IPS-18a (cell line): ENCODE data around the gene FAM78B.

Source experiments
- H3K27ac ChIP-seq: one replicate; pipeline ENCODE4 v1.5.1; 2013; ENCODE audit warnings: low read length
- H3K27me3 ChIP-seq: one replicate; pipeline ENCODE4 v1.6.1; 2013; ENCODE audit warnings: mild to moderate bottlenecking, low read length; ENCODE audit not compliant: control insufficient read depth, insufficient read depth
- H3K36me3 ChIP-seq: one replicate; pipeline ENCODE4 v1.6.1; 2013; ENCODE audit warnings: low read depth, low read length; ENCODE audit not compliant: control insufficient read depth
- H3K4me1 ChIP-seq: one replicate; pipeline ENCODE4 v1.6.1; 2013; ENCODE audit warnings: low read depth, low read length; ENCODE audit not compliant: control insufficient read depth
- H3K4me3 ChIP-seq: one replicate; pipeline ENCODE4 v1.5.1; 2013; ENCODE audit warnings: low read length
- H3K9ac ChIP-seq: one replicate; pipeline ENCODE4 v1.6.1; 2013; ENCODE audit warnings: mild to moderate bottlenecking, low read length, moderate library complexity
- H3K9me3 ChIP-seq: one replicate; pipeline ENCODE4 v1.6.1; 2013; ENCODE audit warnings: low read depth, low read length; ENCODE audit not compliant: control insufficient read depth

FAM78B gene

GRCh38 chr1:166159656-166160055 lies 7.1 kb downstream of the FAM78B start:
- Histone ChIP-seq H3K4me3 (no peak overlapping the region), H3K27ac (no peak overlapping the region), H3K4me1 (peaks cover 2% of the 10 kb centered on the region), H3K27me3 (peaks cover 33% of the 10 kb centered on the region), H3K9me3 (no peaks in the 10 kb centered on the region), H3K36me3 (no peaks in the 10 kb centered on the region), H3K9ac (no peak overlapping the region)

- Histone ChIP-seq H3K4me1 (no peaks in the 10 kb centered on the region), H3K4me3 (no peak overlapping the region), H3K36me3 (no peaks in the 10 kb centered on the region), H3K9me3 (no peaks in the 10 kb centered on the region), H3K27ac (no peak overlapping the region), H3K9ac (no peak overlapping the region), H3K27me3 (peaks cover 3% of the 10 kb centered on the region)
Measured at GRCh38 chr1:166156674-166157073, 10.1 kb downstream of the FAM78B start.

- H3K4me3 ChIP-seq = no peak overlapping the region
- no peaks in the 10 kb centered on the region for H3K36me3 ChIP-seq
- no peak overlapping the region for H3K9ac ChIP-seq
- H3K27ac ChIP-seq = no peak overlapping the region
- H3K9me3 ChIP-seq = no peaks in the 10 kb centered on the region
- no peaks in the 10 kb centered on the region for H3K27me3 ChIP-seq
- no peaks in the 10 kb centered on the region for H3K4me1 ChIP-seq
Measured at GRCh38 chr1:166155108-166155507, 11.7 kb downstream of the FAM78B start.

- H3K27ac ChIP-seq = no peak overlapping the region
- H3K9me3 ChIP-seq = no peaks in the 10 kb centered on the region
- no peaks in the 10 kb centered on the region for H3K27me3 ChIP-seq
- H3K36me3 ChIP-seq = no peaks in the 10 kb centered on the region
- no peak overlapping the region for H3K4me3 ChIP-seq
- H3K9ac ChIP-seq = no peak overlapping the region
- no peaks in the 10 kb centered on the region for H3K4me1 ChIP-seq
Measured at GRCh38 chr1:166153525-166154314, 13.1 kb downstream of the FAM78B start.

- no peaks in the 10 kb centered on the region for H3K36me3 ChIP-seq
- H3K27me3 ChIP-seq = no peaks in the 10 kb centered on the region
- H3K27ac ChIP-seq = no peak overlapping the region
Measured at GRCh38 chr1:166152978-166153377, 13.8 kb downstream of the FAM78B start.

GRCh38 chr1:166151804-166152203 lies 15.0 kb downstream of the FAM78B start:
- H3K9me3 ChIP-seq = no peaks in the 10 kb centered on the region
- H3K4me3 ChIP-seq = no peak overlapping the region
- H3K4me1 ChIP-seq = no peaks in the 10 kb centered on the region
- H3K27me3 ChIP-seq = no peaks in the 10 kb centered on the region
- no peak overlapping the region for H3K27ac ChIP-seq
- H3K36me3 ChIP-seq = no peaks in the 10 kb centered on the region
- H3K9ac ChIP-seq = no peak overlapping the region

More at GRCh38 chr1:166152978-166153377, 13.8 kb downstream of the FAM78B start:
- H3K9ac ChIP-seq = no peak overlapping the region
- no peak overlapping the region for H3K4me3 ChIP-seq
- no peaks in the 10 kb centered on the region for H3K4me1 ChIP-seq
- no peaks in the 10 kb centered on the region for H3K9me3 ChIP-seq

- H3K27ac ChIP-seq = no peak overlapping the region
- no peaks in the 10 kb centered on the region for H3K27me3 ChIP-seq
- no peaks in the 10 kb centered on the region for H3K4me1 ChIP-seq
- no peaks in the 10 kb centered on the region for H3K9me3 ChIP-seq
- no peaks in the 10 kb centered on the region for H3K36me3 ChIP-seq
- no peak overlapping the region for H3K4me3 ChIP-seq
- H3K9ac ChIP-seq = no peak overlapping the region
Measured at GRCh38 chr1:166145499-166145898, 21.3 kb downstream of the FAM78B start.

- Histone ChIP-seq H3K27ac (no peak overlapping the region), H3K4me1 (no peaks in the 10 kb centered on the region), H3K36me3 (no peaks in the 10 kb centered on the region), H3K4me3 (no peak overlapping the region), H3K27me3 (no peaks in the 10 kb centered on the region), H3K9me3 (no peaks in the 10 kb centered on the region), H3K9ac (no peak overlapping the region)
Measured at GRCh38 chr1:166141969-166142368, 24.8 kb downstream of the FAM78B start.

- Histone ChIP-seq H3K36me3 (no peaks in the 10 kb centered on the region), H3K4me1 (no peaks in the 10 kb centered on the region), H3K9ac (no peak overlapping the region), H3K27ac (no peak overlapping the region), H3K9me3 (no peaks in the 10 kb centered on the region), H3K4me3 (no peak overlapping the region), H3K27me3 (no peaks in the 10 kb centered on the region)
Measured at GRCh38 chr1:166140251-166140650, 26.6 kb downstream of the FAM78B start.

GRCh38 chr1:166139735-166140134 lies 27.1 kb downstream of the FAM78B start:
- no peaks in the 10 kb centered on the region for H3K27me3 ChIP-seq
- H3K4me1 ChIP-seq = no peaks in the 10 kb centered on the region
- no peak overlapping the region for H3K27ac ChIP-seq
- no peak overlapping the region for H3K9ac ChIP-seq
- H3K9me3 ChIP-seq = no peaks in the 10 kb centered on the region
- H3K36me3 ChIP-seq = no peaks in the 10 kb centered on the region
- H3K4me3 ChIP-seq = no peak overlapping the region

DNA sequence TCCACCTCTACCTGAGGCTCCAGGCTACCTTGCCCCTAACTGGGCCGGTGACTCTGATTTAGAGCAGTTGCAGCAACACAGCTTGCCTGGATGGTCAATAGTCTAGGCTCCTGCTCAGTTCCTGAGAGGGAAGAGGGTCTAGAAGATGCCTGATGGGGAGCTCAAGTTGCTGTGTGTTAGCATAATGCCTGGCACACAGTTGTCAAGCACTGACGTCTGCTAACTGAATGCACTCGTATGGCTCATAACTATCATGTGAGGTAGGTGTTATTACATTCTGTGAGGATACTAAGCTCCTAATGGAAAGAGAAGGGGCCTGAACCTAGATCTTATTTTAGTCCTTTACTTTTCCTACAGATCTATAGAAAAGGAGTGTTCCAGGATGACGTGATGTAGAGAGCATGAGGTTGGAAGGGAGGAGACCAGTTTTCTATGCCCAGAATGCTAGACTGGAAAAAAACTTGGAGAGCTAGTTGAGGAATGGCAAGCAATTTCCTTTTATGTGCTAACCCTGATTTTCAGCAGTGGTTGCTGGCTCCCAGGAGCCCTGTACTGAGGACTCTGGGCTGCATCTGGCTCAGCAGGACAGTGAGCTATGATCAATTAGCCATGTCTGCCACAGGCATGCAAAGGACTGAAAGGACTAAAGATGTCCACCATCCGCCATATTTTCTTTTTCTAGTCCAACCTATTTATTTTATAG lies 30.0 kb downstream of the FAM78B start:
- H3K4me1 ChIP-seq = no peaks in the 10 kb centered on the region
- H3K27ac ChIP-seq = no peak overlapping the region
- no peak overlapping the region for H3K9ac ChIP-seq
- no peaks in the 10 kb centered on the region for H3K27me3 ChIP-seq
- no peak overlapping the region for H3K4me3 ChIP-seq
- H3K36me3 ChIP-seq = no peaks in the 10 kb centered on the region
- no peaks in the 10 kb centered on the region for H3K9me3 ChIP-seq

DNA sequence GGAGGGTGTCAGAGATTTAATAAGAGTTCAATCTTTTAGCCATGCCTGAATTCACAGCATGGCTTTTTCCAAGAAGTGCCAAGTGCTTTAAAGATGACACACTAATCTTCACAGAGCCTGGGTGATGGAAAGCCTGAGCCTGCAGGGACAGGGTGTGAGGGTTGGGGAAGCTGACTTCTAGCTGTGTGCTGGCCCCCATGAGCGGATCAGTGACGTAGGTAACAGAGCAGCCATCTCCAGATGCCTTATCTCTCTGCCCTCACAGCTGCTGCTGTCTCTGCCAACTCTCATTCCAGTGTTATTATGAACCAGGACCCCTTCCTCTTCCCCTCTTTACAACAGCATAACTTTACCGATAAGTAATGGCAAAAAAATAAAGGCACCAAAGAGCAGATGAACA lies 30.6 kb downstream of the FAM78B start:
- no peak overlapping the region for H3K9ac ChIP-seq
- H3K27ac ChIP-seq = no peak overlapping the region
- no peaks in the 10 kb centered on the region for H3K27me3 ChIP-seq
- H3K36me3 ChIP-seq = no peaks in the 10 kb centered on the region
- H3K4me1 ChIP-seq = no peaks in the 10 kb centered on the region
- H3K4me3 ChIP-seq = no peak overlapping the region
- no peaks in the 10 kb centered on the region for H3K9me3 ChIP-seq
